GM12892 (cell line): ENCODE results near the gene NUTF2.

ENCODE experiments used
- POLR2A ChIP-seq: IDR thresholded peaks from 2 replicates; pipeline ENCODE4 v1.6.1; 2011; ENCODE audit warnings: low read depth, low read length, control low read depth
- POLR2AphosphoS5 ChIP-seq: IDR thresholded peaks from 2 replicates; pipeline ENCODE4 v1.6.1; 2011; ENCODE audit warnings: low read depth, low read length, control low read depth

DNA sequence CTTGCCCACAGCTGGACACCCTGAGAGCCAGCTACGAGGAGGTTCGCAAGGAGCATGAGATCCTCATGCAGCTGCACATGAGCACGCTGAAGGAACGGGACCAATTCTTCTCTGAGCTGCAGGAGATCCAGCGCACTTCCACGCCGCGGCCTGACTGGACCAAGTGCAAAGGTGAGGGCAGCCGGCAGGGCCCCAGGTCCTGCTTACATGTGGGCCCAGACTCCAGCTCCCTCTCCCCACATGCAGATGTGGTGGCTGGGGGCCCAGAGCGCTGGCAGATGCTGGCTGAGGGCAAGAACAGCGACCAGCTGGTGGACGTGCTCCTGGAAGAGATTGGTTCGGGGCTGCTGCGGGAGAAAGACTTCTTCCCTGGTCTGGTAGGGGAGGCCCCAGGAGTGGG lies 20.8 kb upstream of the NUTF2 start:
- TF ChIP-seq POLR2A (no peak), POLR2AphosphoS5 (no peak)
